Transverse colon (tissue), 4 donors: ENCODE measurements around the gene CHGA.

Experiments
- CTCF ChIP-seq, 5 experiments: fragments of 200-600 bp in 3 of 5; fragments of 450-650 bp in 2 of 5; sonication (generic) in 3 of 5; IDR thresholded peaks; 1 replicate in 2 of 5; 2 replicates in 3 of 5; pipeline ENCODE4 v1.5.1; 2016 to 2017; ENCODE audit warnings: antibody characterized with exemption in 5 of 5, inconsistent platforms in 3 of 5, mild to moderate bottlenecking in 2 of 5, moderate library complexity in 1 of 5
- EP300 ChIP-seq: sonication (generic); formaldehyde crosslinking; IDR thresholded peaks from one replicate; pipeline ENCODE4 v1.6.1; 2017; ENCODE audit warnings: antibody characterized with exemption, low read depth
- POLR2AphosphoS5 ChIP-seq, 3 donors: sonication (generic); formaldehyde crosslinking; IDR thresholded peaks; one replicate each; pipeline ENCODE4 v1.6.1; 2016; ENCODE audit warnings: antibody characterized with exemption in 3 of 3

- TF ChIP-seq POLR2AphosphoS5 (IDR thresholded peaks at IDR 0.05) (no peak), EP300 (no peak), CTCF (IDR thresholded peaks at IDR 0.05) (no peak)
Observed at GRCh38 chr14:92906420-92906819, 16.5 kb upstream of the CHGA start.
